ENCODE data around the gene SENP6. TPM values are rescaled to one million over a fixed set of nuclear protein-coding genes. Genes with fewer than 3 reads are reported as not detected.

The SENP6 gene
- total and polyA plus RNA-seq, 9 of the 15 experiments (the other 6 are each of a cell fraction or from before 2014, with no cell fraction given) = 11.1 to 79.4 (median 46.8) TPM

DNA sequence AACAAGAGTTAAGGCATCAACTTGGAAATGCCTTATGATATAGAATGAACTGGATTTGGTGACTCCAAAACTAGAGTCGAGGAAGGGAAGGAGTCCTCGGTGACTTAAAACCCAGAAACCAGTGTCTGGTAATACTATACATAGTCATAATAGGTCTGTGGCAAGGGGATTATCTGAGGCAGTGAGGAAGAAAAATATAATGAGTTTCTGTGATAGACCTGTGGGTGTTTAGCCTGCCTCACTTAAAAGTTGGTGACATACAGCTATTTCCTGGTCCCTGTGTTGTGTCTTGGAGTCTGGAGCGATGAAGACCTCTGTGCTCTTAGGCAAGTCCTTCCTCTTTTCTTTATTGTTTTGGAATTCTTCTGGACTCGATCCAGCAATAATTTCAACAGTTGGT is 142.3 kb downstream of the SENP6 start:
- CTCF ChIA-PET (ENCODE audit: low intra/inter-chr PET ratio) = no interaction called here
- Histone ChIP-seq H3K4me2 (ENCODE audit: insufficient read depth, low read length) (no peak overlapping the region), H3K9me3 (replicated peaks; ENCODE audit: control insufficient read depth, insufficient read depth, low read depth, low read length) (no peaks in the 10 kb centered on the region), H3K4me3 (no peak overlapping the region), H3K79me2 (ENCODE audit: control insufficient read depth, insufficient read depth, low read length) (no peaks in the 10 kb centered on the region), H4K20me1 (replicated peaks; ENCODE audit: control insufficient read depth, insufficient read depth, low read length) (no peaks in the 10 kb centered on the region), H3K27me3 (ENCODE audit: control insufficient read depth in 2 of 2, insufficient read depth in 2 of 2, low read length in 2 of 2) (peaks cover 7 to 19% of the 10 kb centered on the region in 2 experiments; a peak in 3 of 5 replicates), H3K9ac (ENCODE audit: insufficient read depth in 1 of 2, low read depth in 2 of 2, low read length in 2 of 2) (no peak overlapping the region), H2AFZ (ENCODE audit: low read depth, low read length) (no peak overlapping the region), H3K27ac (ENCODE audit: extremely low read depth, low read depth, low read length) (no peak overlapping the region), H3K9me1 (ENCODE audit: control insufficient read depth, insufficient read depth, low read length) (no peaks in the 10 kb centered on the region), H3K4me1 (replicated peaks in 1 of 2; ENCODE audit: control insufficient read depth in 2 of 2, insufficient read depth in 2 of 2, low read length in 2 of 2) (peaks cover 0 to 8% of the 10 kb centered on the region in 2 experiments; a peak in 2 of 5 replicates), H3K36me3 (ENCODE audit: control insufficient read depth, insufficient read depth, low read length) (no peaks in the 10 kb centered on the region)
- no peak for DNase-seq (ENCODE audit: extremely low read depth in 1 of 4, low spot score in 3 of 4)
- in situ Hi-C loops (cut with MboI) (no loop called here), intact Hi-C loops (cut with micrococcal nuclease) (no loop called here)
- FAIRE-seq = no peak
- WGBS (ENCODE audit: insufficient coverage, low coverage, missing lambda C conversion rate) = 3% methylated on average over 4 of the region's 4 CpGs
- BruUV-seq (replicated peaks) = no TSS peak
- POLR2A ChIA-PET = no interaction called here
- no peak for ATAC-seq
- TF ChIP-seq, protein P1, sequence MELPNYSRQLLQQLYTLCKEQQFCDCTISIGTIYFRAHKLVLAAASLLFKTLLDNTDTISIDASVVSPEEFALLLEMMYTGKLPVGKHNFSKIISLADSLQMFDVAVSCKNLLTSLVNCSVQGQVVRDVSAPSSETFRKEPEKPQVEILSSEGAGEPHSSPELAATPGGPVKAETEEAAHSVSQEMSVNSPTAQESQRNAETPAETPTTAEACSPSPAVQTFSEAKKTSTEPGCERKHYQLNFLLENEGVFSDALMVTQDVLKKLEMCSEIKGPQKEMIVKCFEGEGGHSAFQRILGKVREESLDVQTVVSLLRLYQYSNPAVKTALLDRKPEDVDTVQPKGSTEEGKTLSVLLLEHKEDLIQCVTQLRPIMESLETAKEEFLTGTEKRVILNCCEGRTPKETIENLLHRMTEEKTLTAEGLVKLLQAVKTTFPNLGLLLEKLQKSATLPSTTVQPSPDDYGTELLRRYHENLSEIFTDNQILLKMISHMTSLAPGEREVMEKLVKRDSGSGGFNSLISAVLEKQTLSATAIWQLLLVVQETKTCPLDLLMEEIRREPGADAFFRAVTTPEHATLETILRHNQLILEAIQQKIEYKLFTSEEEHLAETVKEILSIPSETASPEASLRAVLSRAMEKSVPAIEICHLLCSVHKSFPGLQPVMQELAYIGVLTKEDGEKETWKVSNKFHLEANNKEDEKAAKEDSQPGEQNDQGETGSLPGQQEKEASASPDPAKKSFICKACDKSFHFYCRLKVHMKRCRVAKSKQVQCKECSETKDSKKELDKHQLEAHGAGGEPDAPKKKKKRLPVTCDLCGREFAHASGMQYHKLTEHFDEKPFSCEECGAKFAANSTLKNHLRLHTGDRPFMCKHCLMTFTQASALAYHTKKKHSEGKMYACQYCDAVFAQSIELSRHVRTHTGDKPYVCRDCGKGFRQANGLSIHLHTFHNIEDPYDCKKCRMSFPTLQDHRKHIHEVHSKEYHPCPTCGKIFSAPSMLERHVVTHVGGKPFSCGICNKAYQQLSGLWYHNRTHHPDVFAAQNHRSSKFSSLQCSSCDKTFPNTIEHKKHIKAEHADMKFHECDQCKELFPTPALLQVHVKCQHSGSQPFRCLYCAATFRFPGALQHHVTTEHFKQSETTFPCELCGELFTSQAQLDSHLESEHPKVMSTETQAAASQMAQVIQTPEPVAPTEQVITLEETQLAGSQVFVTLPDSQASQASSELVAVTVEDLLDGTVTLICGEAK (IDR thresholded peaks at IDR 0.05) = no peak
- TF ChIP-seq, protein P1 (CRISPR knock-in tag; IDR thresholded peaks at IDR 0.05) = no peak
- TF ChIP-seq, protein P2, sequence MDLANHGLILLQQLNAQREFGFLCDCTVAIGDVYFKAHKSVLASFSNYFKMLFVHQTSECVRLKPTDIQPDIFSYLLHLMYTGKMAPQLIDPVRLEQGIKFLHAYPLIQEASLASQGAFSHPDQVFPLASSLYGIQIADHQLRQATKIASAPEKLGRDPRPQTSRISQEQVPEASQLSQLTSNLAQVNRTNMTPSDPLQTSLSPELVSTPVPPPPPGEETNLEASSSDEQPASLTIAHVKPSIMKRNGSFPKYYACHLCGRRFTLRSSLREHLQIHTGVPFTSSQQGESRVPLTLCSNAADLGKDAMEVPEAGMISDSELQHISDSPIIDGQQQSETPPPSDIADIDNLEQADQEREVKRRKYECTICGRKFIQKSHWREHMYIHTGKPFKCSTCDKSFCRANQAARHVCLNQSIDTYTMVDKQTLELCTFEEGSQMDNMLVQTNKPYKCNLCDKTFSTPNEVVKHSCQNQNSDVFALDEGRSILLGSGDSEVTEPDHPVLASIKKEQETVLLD (IDR thresholded peaks at IDR 0.05) = no peak
- no peak for TF ChIP-seq FOXJ2 (tag; IDR thresholded peaks at IDR 0.05)

All from K562 (cell line).